ENCODE measurements around the gene SCNN1G.

GRCh38 chr16:23148513-23149266, 33.9 kb upstream of the SCNN1G start:
- TF ChIP-seq POLR2A (IDR thresholded peaks at IDR 0.05) (no peak), CTCF (IDR thresholded peaks at IDR 0.05) (no peak)

All from lower leg skin (tissue), 3 donors.